ENCODE data around the gene FAM53B.
A peak's percentile ranks its signal among the peaks of the same experiment; 100 is the strongest.

FAM53B gene

DNA sequence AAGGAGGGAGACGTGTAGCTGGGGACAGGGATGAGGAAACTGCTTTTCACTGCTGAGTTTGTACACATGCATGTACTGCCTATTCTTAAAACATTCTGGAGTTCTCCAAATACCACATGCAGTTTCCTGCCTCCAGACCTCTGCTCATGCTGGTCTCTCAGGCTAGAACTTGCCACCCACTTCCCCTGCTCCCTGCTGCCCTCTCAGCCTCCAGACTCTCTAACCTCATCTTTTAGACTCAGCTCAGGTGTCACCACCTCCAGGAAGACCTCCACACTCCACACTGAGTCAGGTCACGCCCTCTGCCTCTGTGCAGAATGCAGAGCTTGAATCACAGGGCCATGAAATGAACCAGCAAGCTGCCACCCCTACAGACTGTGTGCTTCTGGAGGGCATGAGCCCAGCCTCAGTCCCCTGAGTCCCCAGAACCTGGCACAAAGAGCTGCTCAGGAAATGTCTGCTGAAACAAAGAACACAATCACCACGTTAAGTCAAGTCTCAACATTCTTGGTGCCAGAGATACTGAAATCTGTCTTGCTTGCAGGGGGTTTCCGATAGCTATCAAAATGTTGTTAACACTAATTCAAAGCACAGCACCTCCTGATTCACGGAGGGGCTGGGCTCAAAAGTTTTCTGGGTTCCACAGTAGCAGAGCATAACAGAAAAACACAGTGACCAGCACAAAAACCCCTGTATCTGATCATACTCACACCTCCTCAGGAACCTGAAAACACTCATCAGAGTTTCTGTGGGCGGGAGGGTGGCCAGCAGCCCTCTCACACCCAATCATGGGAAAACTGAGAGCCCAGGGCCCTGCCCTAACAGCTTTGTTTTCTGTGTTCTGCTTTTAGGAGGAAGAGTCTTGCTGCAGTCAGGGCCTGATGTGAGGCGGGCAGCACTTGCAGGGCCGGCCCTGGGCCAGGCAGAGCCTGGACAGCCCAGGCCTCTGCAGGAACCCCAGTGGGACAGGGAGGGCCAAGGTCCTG is 21.1 kb downstream of the FAM53B start:
- no peaks in the 10 kb centered on the region for H3K27me3 ChIP-seq (ENCODE audit: insufficient read depth, low read depth, severe bottlenecking)
- no peaks in the 10 kb centered on the region for H3K9me3 ChIP-seq (ENCODE audit: severe bottlenecking)
- H3K36me3 ChIP-seq, result peaks cover 16% of the 10 kb centered on the region
- H3K4me3 ChIP-seq (ENCODE audit: low read depth, low read length), result no peak overlapping the region
- TF ChIP-seq CTCF (IDR thresholded peaks at IDR 0.05; ENCODE audit: low read depth, low read length), result no peak
- H3K27ac ChIP-seq, result no peak overlapping the region
- DNase-seq, result no peak

GRCh38 chr10:124721330-124722045 is 22.7 kb downstream of the FAM53B start:
- H3K9me3 ChIP-seq (ENCODE audit: severe bottlenecking), result no peaks in the 10 kb centered on the region
- H3K27ac ChIP-seq, result no peak overlapping the region
- H3K36me3 ChIP-seq, result peaks cover 13% of the 10 kb centered on the region
- DNase-seq, result no peak
- TF ChIP-seq CTCF (IDR thresholded peaks at IDR 0.05; ENCODE audit: low read depth, low read length), result no peak
- no peaks in the 10 kb centered on the region for H3K27me3 ChIP-seq (ENCODE audit: insufficient read depth, low read depth, severe bottlenecking)
- no peak overlapping the region for H3K4me3 ChIP-seq (ENCODE audit: low read depth, low read length)

DNA sequence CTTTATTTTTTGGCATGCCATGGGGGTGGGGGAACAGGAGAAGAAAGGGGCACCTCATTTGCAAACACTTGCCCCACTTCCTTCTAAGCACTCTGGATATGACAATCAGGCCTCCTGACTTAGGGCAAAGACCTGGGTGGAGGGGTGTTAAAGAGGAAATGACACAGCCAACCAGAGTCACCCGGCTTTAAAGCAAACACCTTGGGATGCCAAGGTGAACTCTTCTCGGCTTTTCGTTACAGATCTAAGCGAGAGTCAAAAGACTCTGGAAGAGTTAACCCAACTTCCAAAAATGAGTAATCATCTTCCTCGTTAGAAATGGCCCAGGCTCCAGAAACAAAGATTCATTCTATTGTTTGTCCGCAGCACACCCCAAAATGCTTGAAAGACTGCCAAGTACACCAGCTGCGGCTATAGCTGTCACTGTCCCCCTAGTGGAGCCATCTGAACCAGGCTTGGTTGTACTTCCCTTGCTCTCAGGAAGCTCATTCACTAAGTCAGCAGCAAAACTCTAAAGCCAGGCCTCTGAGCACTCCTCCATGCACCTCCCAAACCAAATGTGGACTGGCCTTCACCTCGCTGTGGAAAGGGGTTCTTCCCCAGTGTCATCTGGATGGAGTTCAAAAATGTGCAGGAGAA is 24.8 kb downstream of the FAM53B start:
- Histone ChIP-seq H3K27me3 (ENCODE audit: insufficient read depth, low read depth, severe bottlenecking) (no peaks in the 10 kb centered on the region), H3K27ac (peak overlapping the region; percentile 84), H3K36me3 (peaks cover 10% of the 10 kb centered on the region), H3K9me3 (ENCODE audit: severe bottlenecking) (no peaks in the 10 kb centered on the region), H3K4me3 (ENCODE audit: low read depth, low read length) (no peak overlapping the region)
- peak; percentile 25 for DNase-seq
- TF ChIP-seq CTCF (IDR thresholded peaks at IDR 0.05; ENCODE audit: low read depth, low read length), result peak; percentile 44

DNA sequence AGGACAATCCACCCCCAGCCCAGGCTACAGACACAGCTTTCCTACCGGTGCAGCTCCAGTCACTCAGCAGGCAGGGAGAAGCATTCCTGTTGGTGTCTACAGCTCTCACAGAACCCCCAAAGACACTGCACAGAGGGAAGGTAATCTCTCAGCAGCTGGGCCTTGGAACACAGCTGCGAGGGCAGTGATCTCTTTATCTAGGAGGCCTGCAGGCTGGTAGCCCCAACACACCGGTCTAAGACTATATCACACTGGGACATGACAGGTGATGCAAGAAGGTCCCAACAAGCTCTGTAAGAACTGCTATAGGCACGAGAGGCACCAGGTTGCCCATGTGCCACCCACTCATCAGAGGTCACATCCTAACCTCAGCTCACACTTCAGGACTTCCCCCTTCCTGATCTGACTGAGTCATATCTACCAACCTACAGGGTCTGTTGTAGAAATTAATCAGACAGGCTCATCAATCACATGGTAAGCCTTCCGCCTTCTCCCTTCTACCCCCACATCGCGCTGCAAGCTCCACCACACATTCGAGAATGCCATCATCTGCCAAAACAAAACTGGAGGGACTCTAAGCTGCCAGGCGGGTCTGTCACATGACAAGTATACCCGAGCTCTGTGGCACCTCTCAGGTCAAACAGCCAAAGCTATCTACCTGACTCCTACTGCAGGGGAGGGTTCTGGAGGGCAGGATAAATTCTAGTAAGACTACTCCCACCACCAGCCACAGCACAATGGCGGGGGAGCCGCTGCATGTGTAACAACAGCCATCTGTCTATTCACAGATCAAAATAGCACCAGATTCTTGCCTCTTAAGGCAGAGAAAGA is 26.1 kb downstream of the FAM53B start:
- peak overlapping the region; percentile 84 for H3K27ac ChIP-seq
- H3K9me3 ChIP-seq (ENCODE audit: severe bottlenecking), result no peaks in the 10 kb centered on the region
- peak; percentile 81 for DNase-seq
- H3K36me3 ChIP-seq, result peaks cover 7% of the 10 kb centered on the region
- H3K27me3 ChIP-seq (ENCODE audit: insufficient read depth, low read depth, severe bottlenecking), result no peaks in the 10 kb centered on the region
- H3K4me3 ChIP-seq (ENCODE audit: low read depth, low read length), result no peak overlapping the region
- TF ChIP-seq CTCF (IDR thresholded peaks at IDR 0.05; ENCODE audit: low read depth, low read length), result no peak

DNA sequence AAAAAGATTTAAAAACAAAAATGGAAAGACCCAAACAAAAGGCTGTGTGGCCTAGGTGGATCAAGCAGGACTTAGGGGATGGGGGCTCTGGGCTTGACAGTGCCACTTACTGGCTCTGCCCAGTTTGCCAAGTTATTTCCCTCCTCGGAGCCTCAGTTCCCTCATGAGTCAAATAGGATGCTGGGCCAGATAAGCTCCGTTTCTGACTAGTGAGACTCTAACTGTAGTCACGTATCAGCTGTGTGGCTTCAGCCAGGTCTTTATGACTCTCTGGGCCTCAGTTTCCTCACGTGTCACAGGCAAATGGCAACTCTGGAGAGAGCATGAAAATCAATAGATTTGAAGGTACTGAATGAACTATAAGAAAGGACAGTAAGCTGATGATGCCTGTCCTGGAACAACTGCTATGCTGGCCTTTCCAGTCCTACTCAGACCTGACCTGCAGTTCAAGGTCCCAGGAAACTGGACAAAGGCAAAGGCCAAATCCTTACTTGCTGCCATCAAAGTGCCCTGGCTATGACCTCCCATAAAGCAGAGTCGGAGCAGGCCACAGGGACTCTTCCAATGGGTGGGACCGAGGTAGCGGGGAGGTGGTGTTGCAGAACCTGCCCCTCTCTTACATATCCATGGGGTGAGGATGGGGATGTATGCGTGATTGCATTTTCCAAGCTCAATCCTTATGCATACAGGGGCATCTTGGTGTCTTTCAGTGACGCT is 27.0 kb downstream of the FAM53B start:
- Histone ChIP-seq H3K4me3 (ENCODE audit: low read depth, low read length) (no peak overlapping the region), H3K36me3 (peaks cover 5% of the 10 kb centered on the region), H3K9me3 (ENCODE audit: severe bottlenecking) (no peaks in the 10 kb centered on the region), H3K27ac (peak overlapping the region; percentile 84), H3K27me3 (ENCODE audit: insufficient read depth, low read depth, severe bottlenecking) (no peaks in the 10 kb centered on the region)
- no peak for DNase-seq
- TF ChIP-seq CTCF (IDR thresholded peaks at IDR 0.05; ENCODE audit: low read depth, low read length), result no peak

Measured in WERI-Rb-1 (cell line).